ENCODE measurements around the gene IFRD2.

IFRD2 gene

GRCh38 chr3:50267280-50267913 lies 24.8 kb downstream of the IFRD2 start:
- H2AFZ ChIP-seq (ENCODE audit: low read length) = no peak overlapping the region
- H3K4me1 ChIP-seq (ENCODE audit: insufficient read depth, low read length, poor library complexity, severe bottlenecking) = no peaks in the 10 kb centered on the region
- H3K4me2 ChIP-seq (ENCODE audit: low read depth, low read length, poor library complexity, severe bottlenecking) = no peak overlapping the region
- H3K9me2 ChIP-seq (replicated peaks; ENCODE audit: low read depth, low read length) = no peaks in the 10 kb centered on the region
- H3K9ac ChIP-seq (ENCODE audit: low read depth, low read length, poor library complexity, severe bottlenecking) = no peak overlapping the region
- H3K27me3 ChIP-seq (ENCODE audit: insufficient read depth, low read length, poor library complexity, severe bottlenecking) = no peaks in the 10 kb centered on the region
- H3K9me3 ChIP-seq (ENCODE audit: insufficient read depth, low read depth, low read length) = no peaks in the 10 kb centered on the region
- H3K4me3 ChIP-seq (ENCODE audit: low read length, poor library complexity, severe bottlenecking) = no peak overlapping the region
- no peaks in the 10 kb centered on the region for H3K36me3 ChIP-seq (ENCODE audit: insufficient read depth, low read length)
- TF ChIP-seq, protein P1, sequence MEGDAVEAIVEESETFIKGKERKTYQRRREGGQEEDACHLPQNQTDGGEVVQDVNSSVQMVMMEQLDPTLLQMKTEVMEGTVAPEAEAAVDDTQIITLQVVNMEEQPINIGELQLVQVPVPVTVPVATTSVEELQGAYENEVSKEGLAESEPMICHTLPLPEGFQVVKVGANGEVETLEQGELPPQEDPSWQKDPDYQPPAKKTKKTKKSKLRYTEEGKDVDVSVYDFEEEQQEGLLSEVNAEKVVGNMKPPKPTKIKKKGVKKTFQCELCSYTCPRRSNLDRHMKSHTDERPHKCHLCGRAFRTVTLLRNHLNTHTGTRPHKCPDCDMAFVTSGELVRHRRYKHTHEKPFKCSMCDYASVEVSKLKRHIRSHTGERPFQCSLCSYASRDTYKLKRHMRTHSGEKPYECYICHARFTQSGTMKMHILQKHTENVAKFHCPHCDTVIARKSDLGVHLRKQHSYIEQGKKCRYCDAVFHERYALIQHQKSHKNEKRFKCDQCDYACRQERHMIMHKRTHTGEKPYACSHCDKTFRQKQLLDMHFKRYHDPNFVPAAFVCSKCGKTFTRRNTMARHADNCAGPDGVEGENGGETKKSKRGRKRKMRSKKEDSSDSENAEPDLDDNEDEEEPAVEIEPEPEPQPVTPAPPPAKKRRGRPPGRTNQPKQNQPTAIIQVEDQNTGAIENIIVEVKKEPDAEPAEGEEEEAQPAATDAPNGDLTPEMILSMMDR (conservative IDR thresholded peaks at IDR 0.05; ENCODE audit: low read length) = no peak
- no peak for TF ChIP-seq EZH2phosphoT487 (IDR thresholded peaks at IDR 0.05; ENCODE audit: borderline replicate concordance)
- no peaks in the 10 kb centered on the region for H3K79me2 ChIP-seq (ENCODE audit: insufficient read depth, low read length)
- H3F3A ChIP-seq (ENCODE audit: low read depth) = no peaks in the 10 kb centered on the region
- no peaks in the 10 kb centered on the region for H4K20me1 ChIP-seq (ENCODE audit: insufficient read depth, low read length, poor library complexity, severe bottlenecking)

- H3K9me3 ChIP-seq (ENCODE audit: insufficient read depth, low read depth, low read length) = no peaks in the 10 kb centered on the region
- H3K9me2 ChIP-seq (replicated peaks; ENCODE audit: low read depth, low read length) = no peaks in the 10 kb centered on the region
- H2AFZ ChIP-seq (ENCODE audit: low read length) = no peak overlapping the region
- no peak overlapping the region for H3K9ac ChIP-seq (ENCODE audit: low read depth, low read length, poor library complexity, severe bottlenecking)
- no peaks in the 10 kb centered on the region for H3K79me2 ChIP-seq (ENCODE audit: insufficient read depth, low read length)
- no peak overlapping the region for H3K4me3 ChIP-seq (ENCODE audit: low read length, poor library complexity, severe bottlenecking)
- no peaks in the 10 kb centered on the region for H3F3A ChIP-seq (ENCODE audit: low read depth)
- no peak overlapping the region for H3K4me2 ChIP-seq (ENCODE audit: low read depth, low read length, poor library complexity, severe bottlenecking)
- TF ChIP-seq, protein P1 (conservative IDR thresholded peaks at IDR 0.05; ENCODE audit: low read length) = no peak
- no peak for TF ChIP-seq EZH2phosphoT487 (IDR thresholded peaks at IDR 0.05; ENCODE audit: borderline replicate concordance)
- no peaks in the 10 kb centered on the region for H3K36me3 ChIP-seq (ENCODE audit: insufficient read depth, low read length)
- H4K20me1 ChIP-seq (ENCODE audit: insufficient read depth, low read length, poor library complexity, severe bottlenecking) = no peaks in the 10 kb centered on the region
- H3K4me1 ChIP-seq (ENCODE audit: insufficient read depth, low read length, poor library complexity, severe bottlenecking) = no peaks in the 10 kb centered on the region
- H3K27me3 ChIP-seq (ENCODE audit: insufficient read depth, low read length, poor library complexity, severe bottlenecking) = no peaks in the 10 kb centered on the region
These were observed 25.4 kb downstream of the IFRD2 start for GRCh38 chr3:50266836-50267235.

- Histone ChIP-seq H4K20me1 (ENCODE audit: insufficient read depth, low read length, poor library complexity, severe bottlenecking) (no peaks in the 10 kb centered on the region), H3K9me2 (replicated peaks; ENCODE audit: low read depth, low read length) (no peaks in the 10 kb centered on the region), H3K9me3 (ENCODE audit: insufficient read depth, low read depth, low read length) (no peaks in the 10 kb centered on the region), H3K79me2 (ENCODE audit: insufficient read depth, low read length) (peaks cover 6% of the 10 kb centered on the region; the same call in 1 of the 2 replicates), H3K9ac (ENCODE audit: low read depth, low read length, poor library complexity, severe bottlenecking) (no peak overlapping the region), H3K36me3 (ENCODE audit: insufficient read depth, low read length) (no peaks in the 10 kb centered on the region), H3F3A (ENCODE audit: low read depth) (no peaks in the 10 kb centered on the region), H3K4me1 (ENCODE audit: insufficient read depth, low read length, poor library complexity, severe bottlenecking) (peaks cover 4% of the 10 kb centered on the region), H3K4me2 (ENCODE audit: low read depth, low read length, poor library complexity, severe bottlenecking) (no peak overlapping the region), H3K4me3 (ENCODE audit: low read length, poor library complexity, severe bottlenecking) (no peak overlapping the region), H3K27me3 (ENCODE audit: insufficient read depth, low read length, poor library complexity, severe bottlenecking) (no peaks in the 10 kb centered on the region), H2AFZ (ENCODE audit: low read length) (no peak overlapping the region)
- no peak for TF ChIP-seq EZH2phosphoT487 (IDR thresholded peaks at IDR 0.05; ENCODE audit: borderline replicate concordance)
- TF ChIP-seq, protein P1 (conservative IDR thresholded peaks at IDR 0.05; ENCODE audit: low read length) = no peak
These were observed 26.2 kb downstream of the IFRD2 start for GRCh38 chr3:50266017-50266416.

Data from Loucy (cell line).